Measurements from ENCODE around the gene ZNF616.

ZNF616 gene

GRCh38 chr19:52142001-52142595 lies 2.4 kb upstream of the ZNF616 start:
- TF ChIP-seq CTCF (IDR thresholded peaks at IDR 0.05; ENCODE audit: low read length) = no peak
- H3K27ac ChIP-seq (ENCODE audit: low read length) = no peak overlapping the region
- H3K9me3 ChIP-seq (replicated peaks; ENCODE audit: insufficient read depth, low read length) = no peaks in the 10 kb centered on the region
- no peaks in the 10 kb centered on the region for H3K27me3 ChIP-seq (replicated peaks; ENCODE audit: insufficient read depth, low read length)
- no peaks in the 10 kb centered on the region for H3K4me1 ChIP-seq (ENCODE audit: low read length)
- peaks cover 3% of the 10 kb centered on the region; the same call in 1 of the 2 replicates for H3F3A ChIP-seq (ENCODE audit: insufficient read depth, low read length)
- no peaks in the 10 kb centered on the region for H3K9me2 ChIP-seq (replicated peaks; ENCODE audit: insufficient read depth, low read length)
- H4K20me1 ChIP-seq (ENCODE audit: insufficient read depth, low read length) = no peaks in the 10 kb centered on the region
- H3K36me3 ChIP-seq (replicated peaks; ENCODE audit: insufficient read depth, low read length) = no peaks in the 10 kb centered on the region
- no peak overlapping the region for H3K4me3 ChIP-seq (ENCODE audit: low read length)
- peaks cover 7% of the 10 kb centered on the region; the same call in 1 of the 2 replicates for H3K79me2 ChIP-seq (ENCODE audit: low read length)
- no peak overlapping the region for H3K9ac ChIP-seq (ENCODE audit: low read length)
- DNase-seq = no peak
- H3K4me2 ChIP-seq (ENCODE audit: low read depth, low read length) = no peak overlapping the region
- no peak overlapping the region for H2AFZ ChIP-seq (ENCODE audit: low read length)

- H3K27ac ChIP-seq (ENCODE audit: low read length) = no peak overlapping the region
- peaks cover 7% of the 10 kb centered on the region; the same call in 1 of the 2 replicates for H3K79me2 ChIP-seq (ENCODE audit: low read length)
- no peak for TF ChIP-seq CTCF (IDR thresholded peaks at IDR 0.05; ENCODE audit: low read length)
- no peak for TF ChIP-seq EZH2phosphoT487 (IDR thresholded peaks at IDR 0.05; ENCODE audit: low read length)
- no peak for TF ChIP-seq EZH2 (optimal IDR thresholded peaks at IDR 0.05; ENCODE audit: low read depth, low read length)
- H3K9ac ChIP-seq (ENCODE audit: low read length) = no peak overlapping the region
- no peaks in the 10 kb centered on the region for H4K20me1 ChIP-seq (ENCODE audit: insufficient read depth, low read length)
- H3K9me2 ChIP-seq (replicated peaks; ENCODE audit: insufficient read depth, low read length) = no peaks in the 10 kb centered on the region
- peaks cover 3% of the 10 kb centered on the region; the same call in 1 of the 2 replicates for H3F3A ChIP-seq (ENCODE audit: insufficient read depth, low read length)
- no peak overlapping the region for H3K4me2 ChIP-seq (ENCODE audit: low read depth, low read length)
- H3K4me1 ChIP-seq (ENCODE audit: low read length) = no peaks in the 10 kb centered on the region
- H3K36me3 ChIP-seq (replicated peaks; ENCODE audit: insufficient read depth, low read length) = no peaks in the 10 kb centered on the region
- no peaks in the 10 kb centered on the region for H3K9me3 ChIP-seq (replicated peaks; ENCODE audit: insufficient read depth, low read length)
- DNase-seq = no peak
- no peak overlapping the region for H3K4me3 ChIP-seq (ENCODE audit: low read length)
- H3K27me3 ChIP-seq (replicated peaks; ENCODE audit: insufficient read depth, low read length) = no peaks in the 10 kb centered on the region
- H2AFZ ChIP-seq (ENCODE audit: low read length) = no peak overlapping the region
These were observed 1.5 kb upstream of the ZNF616 start for GRCh38 chr19:52141203-52141602.

GRCh38 chr19:52140032-52140710 lies 433 bp upstream of the ZNF616 start:
- H3K36me3 ChIP-seq (replicated peaks; ENCODE audit: insufficient read depth, low read length) = no peaks in the 10 kb centered on the region
- H4K20me1 ChIP-seq (ENCODE audit: insufficient read depth, low read length) = no peaks in the 10 kb centered on the region
- no peak overlapping the region for H3K27ac ChIP-seq (ENCODE audit: low read length)
- no peaks in the 10 kb centered on the region for H3K9me3 ChIP-seq (replicated peaks; ENCODE audit: insufficient read depth, low read length)
- no peaks in the 10 kb centered on the region for H3K9me2 ChIP-seq (replicated peaks; ENCODE audit: insufficient read depth, low read length)
- no peak overlapping the region for H3K9ac ChIP-seq (ENCODE audit: low read length)
- peak overlapping the region; percentile 29; the same call in 1 of the 2 replicates for H3K4me2 ChIP-seq (ENCODE audit: low read depth, low read length)
- H3F3A ChIP-seq (ENCODE audit: insufficient read depth, low read length) = peaks cover 3% of the 10 kb centered on the region; the same call in 1 of the 2 replicates
- TF ChIP-seq CTCF (IDR thresholded peaks at IDR 0.05; ENCODE audit: low read length) (no peak), EZH2phosphoT487 (IDR thresholded peaks at IDR 0.05; ENCODE audit: low read length) (no peak), EZH2 (optimal IDR thresholded peaks at IDR 0.05; ENCODE audit: low read depth, low read length) (no peak)
- DNase-seq = no peak
- peaks cover 7% of the 10 kb centered on the region; the same call in 1 of the 2 replicates for H3K79me2 ChIP-seq (ENCODE audit: low read length)
- H3K27me3 ChIP-seq (replicated peaks; ENCODE audit: insufficient read depth, low read length) = no peaks in the 10 kb centered on the region
- H3K4me3 ChIP-seq (ENCODE audit: low read length) = peak overlapping the region; percentile 97; the same call in 1 of the 2 replicates
- peak overlapping the region; percentile 77 for H2AFZ ChIP-seq (ENCODE audit: low read length)
- no peaks in the 10 kb centered on the region for H3K4me1 ChIP-seq (ENCODE audit: low read length)

All from MM.1S (cell line).